Natural killer cell (primary cell): ENCODE measurements around the gene RNF130. TPM values are rescaled to one million over a fixed set of nuclear protein-coding genes. Genes with fewer than 3 reads are reported as not detected.

ENCODE experiments used
- ATAC-seq, 3 donors: fragments of 150-1000 bp in 2 of 3; fragments of 200-7000 bp in 1 of 3; cut with Tn5 transposase; 1 replicate in 1 of 3; 2 replicates in 2 of 3; pipeline ENCODE4 v1.10.0; 2021; ENCODE audit warnings: mild to moderate bottlenecking in 2 of 3, moderate library complexity in 2 of 3
- DNase-seq, 2 donors: peaks; one replicate each; pipeline versions ENCODE4 v3.0.0 to v3.0.0-alpha.2; 2013 to 2021; ENCODE audit warnings: mixed read lengths in 1 of 2
- H3K27ac ChIP-seq: one replicate; pipeline ENCODE4 v1.5.1; 2013; ENCODE audit warnings: mild to moderate bottlenecking, low read length
- H3K27me3 ChIP-seq: one replicate; pipeline ENCODE4 v1.6.1; 2013; ENCODE audit warnings: low read length; ENCODE audit not compliant: control insufficient read depth, insufficient read depth
- H3K36me3 ChIP-seq: one replicate; pipeline ENCODE4 v1.6.1; 2013; ENCODE audit warnings: low read length; ENCODE audit not compliant: control insufficient read depth, insufficient read depth
- H3K4me1 ChIP-seq: one replicate; pipeline ENCODE4 v1.6.1; 2013; ENCODE audit warnings: low read length; ENCODE audit not compliant: control insufficient read depth, insufficient read depth
- H3K4me3 ChIP-seq: one replicate; pipeline ENCODE4 v1.5.1; 2013; ENCODE audit warnings: low read length
- H3K9me3 ChIP-seq: one replicate; pipeline ENCODE4 v1.6.1; 2013; ENCODE audit warnings: low read length; ENCODE audit not compliant: control insufficient read depth, insufficient read depth
- H3K27ac Mint-ChIP-seq, 2 donors: one replicate each; pipeline ENCODE4 v1.8.0; 2022; ENCODE audit warnings: mild to moderate bottlenecking in 2 of 2, mixed read lengths in 2 of 2, moderate library complexity in 1 of 2
- H3K27me3 Mint-ChIP-seq, 2 donors: one replicate each; pipeline ENCODE4 v1.8.0; 2022; ENCODE audit warnings: low read depth in 2 of 2, mixed read lengths in 2 of 2
- H3K36me3 Mint-ChIP-seq: one replicate; pipeline ENCODE4 v1.8.0; 2022; ENCODE audit warnings: mixed read lengths
- H3K4me1 Mint-ChIP-seq, 2 donors: one replicate each; pipeline ENCODE4 v1.8.0; 2022; ENCODE audit warnings: mixed read lengths in 2 of 2
- H3K4me3 Mint-ChIP-seq: one replicate; pipeline ENCODE4 v1.8.0; 2022; ENCODE audit warnings: mild to moderate bottlenecking, moderate library complexity, mixed read lengths
- H3K9me3 Mint-ChIP-seq, 2 donors: one replicate each; pipeline ENCODE4 v1.8.0; 2022; ENCODE audit warnings: mixed read lengths in 2 of 2
- CTCF ChIP-seq: fragments of 200-600 bp; IDR thresholded peaks from one replicate; pipeline ENCODE4 v1.8.0; 2022; ENCODE audit warnings: antibody characterized with exemption
- WGBS: methylation state at CpG from one replicate; pipeline ENCODE4 v1.1.7; 2013; ENCODE audit warnings: missing lambda C conversion rate; ENCODE audit not compliant: insufficient coverage; 5-methylcytosine and 5-hydroxymethylcytosine counted together
- intact Hi-C: fragments of 100-400 bp; cut with micrococcal nuclease; formaldehyde crosslinking; loops from one replicate; pipeline ENCODE4 v1.14.2; 2022
- total RNA-seq, 4 donors: library from RNA; stranded (reverse); fragments of 120-200 nt in 1 of 4; gene quantifications; one replicate each; pipeline versions ENCODE4 v1.2.3 to v1.2.4, GENCODE V29; 2013 to 2022

RNF130 gene
- total RNA-seq, 3 donors from 2014 or later (not counting 1 experiment from before 2014, with no cell fraction given): 24.4 to 35.0 (median 25.5) TPM

- no peak for DNase-seq
- Histone ChIP-seq H3K27ac (no peak overlapping the region), H3K27me3 (no peaks in the 10 kb centered on the region), H3K4me3 (no peak overlapping the region), H3K36me3 (no peaks in the 10 kb centered on the region), H3K9me3 (no peaks in the 10 kb centered on the region), H3K4me1 (no peaks in the 10 kb centered on the region)
- no peaks in the 10 kb centered on the region for H3K36me3 Mint-ChIP-seq
- no peaks in the 10 kb centered on the region for H3K4me1 Mint-ChIP-seq
- no peak overlapping the region for H3K27ac Mint-ChIP-seq
- no peak for ATAC-seq
- H3K4me3 Mint-ChIP-seq: no peak overlapping the region
- no peaks in the 10 kb centered on the region for H3K9me3 Mint-ChIP-seq
- no peaks in the 10 kb centered on the region for H3K27me3 Mint-ChIP-seq
- WGBS: 82% methylated on average over 31 of the region's 31 CpGs
- intact Hi-C loops: no loop called here
- TF ChIP-seq CTCF: no peak
Observed at GRCh38 chr5:180116077-180116999, 44.8 kb upstream of the RNF130 start.

- 96% methylated on average over 13 of the region's 14 CpGs for WGBS
- Histone ChIP-seq H3K4me3 (no peak overlapping the region), H3K4me1 (no peaks in the 10 kb centered on the region), H3K9me3 (no peaks in the 10 kb centered on the region), H3K36me3 (no peaks in the 10 kb centered on the region), H3K27ac (no peak overlapping the region), H3K27me3 (no peaks in the 10 kb centered on the region)
- intact Hi-C loops: no loop called here
- H3K27me3 Mint-ChIP-seq: no peaks in the 10 kb centered on the region
- ATAC-seq: no peak
- no peak for TF ChIP-seq CTCF
- H3K36me3 Mint-ChIP-seq: no peaks in the 10 kb centered on the region
- H3K27ac Mint-ChIP-seq: no peak overlapping the region
- DNase-seq: no peak
- H3K9me3 Mint-ChIP-seq: no peaks in the 10 kb centered on the region
- no peaks in the 10 kb centered on the region for H3K4me1 Mint-ChIP-seq
- no peak overlapping the region for H3K4me3 Mint-ChIP-seq
Observed at GRCh38 chr5:180115326-180116076, 43.9 kb upstream of the RNF130 start.

GRCh38 chr5:180114304-180115003, 42.9 kb upstream of the RNF130 start:
- Histone ChIP-seq H3K4me3 (no peak overlapping the region), H3K9me3 (no peaks in the 10 kb centered on the region), H3K36me3 (no peaks in the 10 kb centered on the region), H3K4me1 (no peaks in the 10 kb centered on the region), H3K27me3 (no peaks in the 10 kb centered on the region), H3K27ac (no peak overlapping the region)
- intact Hi-C loops: no loop called here
- no peaks in the 10 kb centered on the region for H3K4me1 Mint-ChIP-seq
- no peak for TF ChIP-seq CTCF
- H3K36me3 Mint-ChIP-seq: no peaks in the 10 kb centered on the region
- H3K27ac Mint-ChIP-seq: no peak overlapping the region
- WGBS: 93% methylated on average over 23 of the region's 23 CpGs
- no peak overlapping the region for H3K4me3 Mint-ChIP-seq
- DNase-seq (no peak), ATAC-seq (no peak)
- no peaks in the 10 kb centered on the region for H3K27me3 Mint-ChIP-seq
- H3K9me3 Mint-ChIP-seq: no peaks in the 10 kb centered on the region
